T-cell (primary cell): ENCODE data around the gene COX7A2. TPM values are rescaled to one million over a fixed set of nuclear protein-coding genes. Genes with fewer than 3 reads are reported as not detected.

Experiments used
- ATAC-seq, 4 experiments: fragments of 200-7000 bp in 3 of 4; fragments of 150-1000 bp in 1 of 4; cut with Tn5 transposase; replicated peaks in 1 of 4; 1 replicate in 3 of 4; 2 replicates in 1 of 4; pipeline ENCODE4 v1.10.0; 2021; ENCODE audit warnings: moderate library complexity in 3 of 4, mild to moderate bottlenecking in 2 of 4, moderate number of reproducible peaks in 1 of 4
- CTCF ChIA-PET, 2 donors: fragments of 300-600 bp; sonication (Branson Sonifier 250); formaldehyde crosslinking; loops; one replicate each; lab custom pipeline; 2022; ENCODE audit warnings: antibody characterized with exemption in 2 of 2; lab: Charles Lee
- POLR2A ChIA-PET, 2 donors: fragments of 300-600 bp; sonication (Branson Sonifier 250); formaldehyde crosslinking; loops; one replicate each; lab custom pipeline; 2022; ENCODE audit warnings: antibody characterized with exemption in 2 of 2; lab: Charles Lee
- DNase-seq, 35 experiments: peaks; one replicate each; pipeline versions ENCODE4 v3.0.0 to v3.0.0-alpha.2; 2013 to 2023
- H3K27ac ChIP-seq: one replicate; pipeline ENCODE4 v1.5.1; 2013; ENCODE audit warnings: low read length
- H3K27me3 ChIP-seq, 2 experiments: replicated peaks in 1 of 2; 1 replicate in 1 of 2; 2 replicates in 1 of 2; pipeline versions ENCODE4 v1.6.1 to v1.7.0; 2013; ENCODE audit warnings: low read length in 1 of 2, mixed read lengths in 1 of 2; ENCODE audit not compliant: control insufficient read depth in 2 of 2, insufficient read depth in 2 of 2; ENCODE audit errors: extremely low read depth in 1 of 2
- H3K36me3 ChIP-seq, 2 donors: 1 replicate in 1 of 2; 2 replicates in 1 of 2; pipeline versions ENCODE4 v1.6.1 to v1.7.0; 2013; ENCODE audit warnings: low read length in 1 of 2; ENCODE audit not compliant: control insufficient read depth in 2 of 2, insufficient read depth in 1 of 2; ENCODE audit errors: extremely low read depth in 1 of 2
- H3K4me1 ChIP-seq, 2 experiments: 1 replicate in 1 of 2; 2 replicates in 1 of 2; pipeline versions ENCODE4 v1.6.1 to v1.7.0; 2013; ENCODE audit warnings: low read length in 2 of 2, mixed read lengths in 1 of 2; ENCODE audit not compliant: insufficient read depth in 2 of 2, control insufficient read depth in 1 of 2; ENCODE audit errors: extremely low read depth in 1 of 2
- H3K4me3 ChIP-seq, 2 donors: 1 replicate in 1 of 2; 2 replicates in 1 of 2; pipeline versions ENCODE4 v1.5.1 to v1.7.0; 2013; ENCODE audit warnings: mild to moderate bottlenecking in 2 of 2, low read length in 1 of 2, moderate library complexity in 1 of 2; ENCODE audit not compliant: control insufficient read depth in 1 of 2; ENCODE audit errors: extremely low read depth in 1 of 2
- H3K9me3 ChIP-seq: 2 replicates; pipeline ENCODE4 v1.7.0; 2013
- H3K27ac Mint-ChIP-seq, 2 donors: one replicate each; pipeline ENCODE4 v1.8.0; 2020 to 2021; ENCODE audit warnings: mild to moderate bottlenecking in 2 of 2, mixed read lengths in 2 of 2
- H3K27me3 Mint-ChIP-seq, 2 donors: one replicate each; pipeline ENCODE4 v1.8.0; 2021 to 2022; ENCODE audit warnings: mixed read lengths in 2 of 2
- H3K36me3 Mint-ChIP-seq: one replicate; pipeline ENCODE4 v1.8.0; 2021; ENCODE audit warnings: mixed read lengths
- H3K4me1 Mint-ChIP-seq, 3 donors: one replicate each; pipeline ENCODE4 v1.8.0; 2020 to 2022; ENCODE audit warnings: mixed read lengths in 3 of 3, mild to moderate bottlenecking in 1 of 3
- H3K4me3 Mint-ChIP-seq, 3 donors: one replicate each; pipeline ENCODE4 v1.8.0; 2020 to 2022; ENCODE audit warnings: mild to moderate bottlenecking in 3 of 3, mixed read lengths in 3 of 3, moderate library complexity in 3 of 3
- H3K9me3 Mint-ChIP-seq, 3 donors: one replicate each; pipeline ENCODE4 v1.8.0; 2020 to 2022; ENCODE audit warnings: mixed read lengths in 3 of 3
- WGBS: methylation state at CpG from one replicate; pipeline ENCODE4 v1.1.5; 2013; ENCODE audit warnings: missing lambda C conversion rate; ENCODE audit not compliant: insufficient coverage; 5-methylcytosine and 5-hydroxymethylcytosine counted together
- total RNA-seq, 35 experiments: library from RNA in 6 of 35; stranded (reverse) in 6 of 35; fragments of 120-200 nt in 1 of 35; gene quantifications; one replicate each; pipeline versions ENCODE4 v1.2.1 to v1.2.4 and lab custom pipeline; 2013 to 2026

COX7A2 gene
- total RNA-seq, 5 donors from 2014 or later (not counting 1 experiment from before 2014, with no cell fraction given): 195 to 213 (median 198) TPM

DNA sequence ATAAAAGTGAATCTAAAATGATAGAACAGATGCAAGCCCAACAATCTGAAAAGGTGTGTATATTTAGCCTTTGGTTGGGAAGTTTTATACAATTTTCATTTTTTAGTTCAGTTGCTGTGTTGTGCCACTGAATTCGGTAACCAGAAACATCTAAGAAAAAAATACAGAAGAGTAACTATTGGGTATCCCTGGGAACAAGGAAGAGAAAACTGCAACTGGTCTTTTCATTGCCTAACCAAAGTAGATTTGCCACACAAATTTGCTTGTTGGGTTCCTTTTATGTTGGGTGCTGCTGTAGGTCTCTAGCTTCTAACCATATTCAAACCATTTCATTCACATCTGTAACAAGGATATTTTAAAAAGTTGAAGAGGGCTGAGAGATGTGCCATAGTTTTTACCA, 43.8 kb upstream of the COX7A2 start:
- Mint-ChIP-seq H3K4me3 (no peak overlapping the region), H3K36me3 (peaks cover 11% of the 10 kb centered on the region), H3K27ac (no peak overlapping the region), H3K27me3 (no peaks in the 10 kb centered on the region), H3K9me3 (no peaks in the 10 kb centered on the region), H3K4me1 (peaks cover 8 to 36% (median 8%) of the 10 kb centered on the region in 3 donors)
- no peak for ATAC-seq
- no CpG with 5 or more reads among the region's 1 CpG for WGBS
- Histone ChIP-seq H3K9me3 (no peaks in the 10 kb centered on the region), H3K4me3 (no peak overlapping the region), H3K27ac (no peak overlapping the region), H3K36me3 (peaks cover 0 to 2% of the 10 kb centered on the region in 2 donors), H3K27me3 (no peaks in the 10 kb centered on the region), H3K4me1 (peaks cover 8 to 14% of the 10 kb centered on the region in 2 experiments)
- DNase-seq: no peak
- ChIA-PET CTCF (no interaction called here), POLR2A (interaction anchor here in 1 of 2 donors (0.6 kb wide), 1 partner anchor 367 kb away, joined by 3 read pairs; no protein-coding TSS in a partner anchor)

DNA sequence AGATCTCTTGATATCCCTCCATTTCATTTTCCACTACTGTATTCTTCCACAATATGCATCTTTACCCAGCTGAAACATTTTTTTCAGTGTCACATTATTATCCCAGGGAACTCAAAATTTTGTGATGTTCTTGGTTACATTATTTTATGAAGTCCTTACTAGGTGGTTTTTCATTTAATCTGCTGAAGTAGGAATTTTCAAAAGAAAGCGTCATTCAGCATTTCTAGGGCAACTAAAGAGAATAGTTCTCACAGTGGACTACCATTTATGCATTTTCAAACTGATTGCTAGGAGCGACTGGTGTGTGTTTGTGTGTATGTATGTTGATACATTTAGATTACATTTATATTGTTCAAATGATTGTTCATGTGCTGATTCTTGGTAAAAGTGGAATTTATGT, 43.4 kb upstream of the COX7A2 start:
- H3K27me3 Mint-ChIP-seq: no peaks in the 10 kb centered on the region
- POLR2A ChIA-PET: interaction anchor here in 1 of 2 donors (0.6 kb wide), 1 partner anchor 366 kb away, joined by 3 read pairs; no protein-coding TSS in a partner anchor
- H3K9me3 Mint-ChIP-seq: no peaks in the 10 kb centered on the region
- Histone ChIP-seq H3K27me3 (no peaks in the 10 kb centered on the region), H3K4me3 (no peak overlapping the region), H3K36me3 (peaks cover 0 to 2% of the 10 kb centered on the region in 2 donors), H3K4me1 (peaks cover 8 to 16% of the 10 kb centered on the region in 2 experiments), H3K27ac (no peak overlapping the region), H3K9me3 (no peaks in the 10 kb centered on the region)
- peak overlapping the region in 1 of 3 donors; percentile 25 for H3K4me3 Mint-ChIP-seq
- DNase-seq (no peak), ATAC-seq (no peak)
- H3K36me3 Mint-ChIP-seq: peaks cover 11% of the 10 kb centered on the region
- peak overlapping the region in 1 of 2 donors; percentile 55 for H3K27ac Mint-ChIP-seq
- peaks cover 11 to 39% (median 13%) of the 10 kb centered on the region in 3 donors for H3K4me1 Mint-ChIP-seq
- WGBS: no CpG with 5 or more reads among the region's 2 CpGs
- CTCF ChIA-PET: no interaction called here

DNA sequence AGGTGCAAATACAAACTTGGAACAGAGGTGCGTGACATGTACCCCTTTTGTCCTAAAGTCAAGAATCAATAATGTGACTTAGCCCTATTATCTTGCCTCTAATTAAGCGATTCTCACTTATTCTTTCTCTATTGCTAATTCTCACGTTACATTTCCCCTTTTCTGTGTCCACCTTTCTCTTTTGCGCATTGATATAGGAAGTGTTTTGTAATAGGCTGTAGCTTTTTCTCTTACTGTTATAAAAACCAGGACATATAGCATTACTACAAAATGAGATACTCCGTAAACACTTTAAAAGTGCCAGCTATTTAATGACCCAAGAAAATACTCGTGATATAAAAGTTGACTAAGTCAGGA, 41.7 kb upstream of the COX7A2 start:
- H3K27me3 ChIP-seq: no peaks in the 10 kb centered on the region
- peak overlapping the region; percentile 79 for H3K27ac ChIP-seq
- H3K4me1 Mint-ChIP-seq: peaks cover 23 to 51% (median 26%) of the 10 kb centered on the region in 3 donors
- ChIA-PET POLR2A (interaction anchor here (1.5 to 2.1 kb wide), 3 partner anchors 10 to 42 kb away, joined by 4 to 11 read pairs (median 6); partner anchors contain the start of gene COX7A2 (in 1 of the 2)), CTCF (interaction anchor here (0.6 to 4.6 kb wide), 10 partner anchors 10 to 308 kb away, joined by 3 to 40 read pairs (median 6); partner anchors contain the start of gene COX7A2 (in 1 of the 2))
- H3K4me1 ChIP-seq: peaks cover 8 to 20% of the 10 kb centered on the region in 2 experiments
- peaks cover 11% of the 10 kb centered on the region for H3K36me3 Mint-ChIP-seq
- no peak overlapping the region for H3K4me3 Mint-ChIP-seq
- no peak for ATAC-seq
- H3K27ac Mint-ChIP-seq: no peak overlapping the region
- no peaks in the 10 kb centered on the region for H3K9me3 ChIP-seq
- no peaks in the 10 kb centered on the region for H3K9me3 Mint-ChIP-seq
- 0% methylated on average over 1 of the region's 6 CpGs for WGBS
- H3K36me3 ChIP-seq: peaks cover 0 to 2% of the 10 kb centered on the region in 2 donors
- DNase-seq: no peak
- H3K4me3 ChIP-seq: peak overlapping the region; percentile 74 to 91
- H3K27me3 Mint-ChIP-seq: no peaks in the 10 kb centered on the region

DNA sequence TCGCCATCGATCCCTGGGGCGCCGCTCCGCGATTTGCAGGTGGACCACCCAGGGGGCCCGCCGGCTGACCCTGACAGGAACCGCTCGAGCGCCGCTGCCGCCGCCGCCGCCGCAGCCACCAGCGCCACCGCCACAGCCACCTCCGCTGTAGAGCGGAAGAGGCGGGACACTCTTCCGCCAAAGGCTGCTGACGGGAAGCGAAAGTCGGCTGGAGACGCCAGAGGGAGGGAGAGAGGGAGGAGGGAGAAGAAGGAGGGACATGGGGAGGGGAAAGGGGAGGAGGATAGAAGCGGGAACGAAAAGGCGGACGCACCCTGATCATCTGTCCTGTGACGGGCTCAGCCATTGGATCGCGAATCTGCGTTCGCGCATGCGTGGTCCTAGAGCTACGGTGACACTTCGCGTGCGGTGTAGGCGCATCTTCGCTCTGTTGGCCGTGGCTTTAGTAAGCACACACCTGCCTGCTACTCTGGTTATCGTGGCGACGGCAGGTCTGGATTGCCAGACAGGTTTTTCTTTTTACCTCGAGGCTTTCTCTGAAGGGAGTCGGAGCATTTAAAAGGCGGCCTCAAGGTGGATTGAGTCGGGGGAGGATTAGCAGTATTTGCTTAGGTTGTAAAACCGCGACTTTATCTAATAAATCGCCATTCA, 41.2 kb upstream of the COX7A2 start, which contains the start of gene TMEM30A:
TSS of gene TMEM30A (minus strand) at position 161 of the 651 bp plus-strand sequence. CDS start at position 7, 154 bp downstream.
- H3K27me3 Mint-ChIP-seq: no peaks in the 10 kb centered on the region
- Histone ChIP-seq H3K4me3 (peak within 1 kb of the TSS; percentile 74 to 91), H3K27me3 (no peaks in the 10 kb centered on the region), H3K27ac (peak within 1 kb of the TSS; percentile 79), H3K36me3 (peaks cover 0 to 2% of the 10 kb centered on the region in 2 donors), H3K4me1 (peaks cover 8 to 20% of the 10 kb centered on the region in 2 experiments), H3K9me3 (no peaks in the 10 kb centered on the region)
- H3K9me3 Mint-ChIP-seq: no peaks in the 10 kb centered on the region
- WGBS: under 1% methylated on average over 50 of the region's 55 CpGs
- H3K4me1 Mint-ChIP-seq: peaks cover 28 to 51% (median 31%) of the 10 kb centered on the region in 3 donors
- H3K27ac Mint-ChIP-seq: no peak within 1 kb of the TSS
- peak; percentile 93 to 97 (median 96) for ATAC-seq
- H3K4me3 Mint-ChIP-seq: no peak within 1 kb of the TSS
- H3K36me3 Mint-ChIP-seq: peaks cover 6% of the 10 kb centered on the region
- POLR2A ChIA-PET: interaction anchor here (0.5 to 2.1 kb wide), 7 partner anchors 9 to 1621 kb away, joined by 3 to 17 read pairs (median 6); partner anchors contain the start of gene COX7A2 (in 1 of the 2)
- DNase-seq: peak; percentile 81 to 99 (median 93)
- CTCF ChIA-PET: interaction anchor here (0.6 to 4.6 kb wide), 13 partner anchors 11 to 1687 kb away, joined by 3 to 40 read pairs (median 5); partner anchors contain the start of genes COX7A2 (in 1 of the 2) and SLC17A5 (in 1 of the 2)

DNA sequence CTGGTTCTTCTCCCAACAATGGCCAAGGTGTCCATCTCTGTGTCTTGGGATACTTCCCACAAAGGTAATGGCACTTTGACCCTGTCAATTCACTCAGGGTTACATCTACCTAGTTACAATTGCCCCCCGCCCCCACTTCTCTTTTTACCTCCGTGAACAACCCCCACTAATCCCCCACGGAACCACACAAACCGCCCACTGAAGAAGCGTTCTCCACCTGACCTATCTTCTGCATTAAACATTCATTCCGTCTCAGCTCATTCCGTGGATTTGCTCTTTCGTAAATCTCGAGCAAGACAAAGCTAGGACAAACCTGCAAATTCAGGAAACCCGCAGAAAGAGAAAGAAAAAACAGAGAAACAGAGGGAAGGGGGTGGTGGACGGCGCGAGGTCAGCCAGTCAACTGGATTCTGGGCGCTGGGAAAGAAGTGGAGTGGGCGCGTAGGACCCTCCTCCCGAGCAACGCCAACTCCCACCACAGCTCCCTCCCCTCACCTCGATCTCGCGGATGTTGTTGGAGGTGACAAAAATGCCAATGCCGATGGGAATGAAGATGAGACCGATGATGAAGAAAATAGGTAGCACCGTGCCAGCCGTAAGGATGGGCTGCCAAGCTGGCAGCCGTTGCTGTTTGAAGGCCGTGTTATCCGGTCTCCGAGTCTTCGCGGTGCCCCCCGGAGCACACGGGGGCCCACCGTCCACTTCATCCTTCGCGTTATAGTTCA, 40.5 kb upstream of the COX7A2 start:
- ChIA-PET POLR2A (interaction anchor here (0.5 to 2.1 kb wide), 8 partner anchors 8 to 1621 kb away, joined by 3 to 17 read pairs (median 5); partner anchors contain the start of gene COX7A2 (in 1 of the 2)), CTCF (interaction anchor here (0.6 to 4.6 kb wide), 13 partner anchors 9 to 1686 kb away, joined by 3 to 40 read pairs (median 3); partner anchors contain the start of genes COX7A2 (in 1 of the 2) and SLC17A5 (in 1 of the 2))
- WGBS: 1% methylated on average over 16 of the region's 36 CpGs
- H3K4me3 Mint-ChIP-seq: no peak overlapping the region
- no peaks in the 10 kb centered on the region for H3K9me3 Mint-ChIP-seq
- DNase-seq: peak in 12 of 35 experiments; percentile 1 to 40 (median 6)
- peaks cover 8 to 20% of the 10 kb centered on the region in 2 experiments for H3K4me1 ChIP-seq
- H3K36me3 ChIP-seq: peaks cover 0 to 2% of the 10 kb centered on the region in 2 donors
- ATAC-seq: peak; percentile 23 to 36 (median 32)
- H3K36me3 Mint-ChIP-seq: peaks cover 3% of the 10 kb centered on the region
- no peaks in the 10 kb centered on the region for H3K9me3 ChIP-seq
- H3K27ac Mint-ChIP-seq: no peak overlapping the region
- H3K4me3 ChIP-seq: peak overlapping the region; percentile 74 to 91
- H3K4me1 Mint-ChIP-seq: peaks cover 35 to 55% (median 37%) of the 10 kb centered on the region in 3 donors
- peak overlapping the region; percentile 79 for H3K27ac ChIP-seq
- no peaks in the 10 kb centered on the region for H3K27me3 Mint-ChIP-seq
- H3K27me3 ChIP-seq: no peaks in the 10 kb centered on the region
